ENCODE results near the gene DNAH14.

- no peak for TF ChIP-seq CEBPB (IDR thresholded peaks at IDR 0.05)
- TF ChIP-seq REST (IDR thresholded peaks at IDR 0.05; ENCODE audit: low read depth): no peak
- no peak for TF ChIP-seq NFIC (IDR thresholded peaks at IDR 0.05)
- TF ChIP-seq TCF12 (IDR thresholded peaks at IDR 0.05; ENCODE audit: low read depth): no peak
- TF ChIP-seq MAX (IDR thresholded peaks at IDR 0.05): no peak
- TF ChIP-seq TAF1 (IDR thresholded peaks at IDR 0.05; ENCODE audit: low read depth): no peak
- no peak for TF ChIP-seq YY1 (IDR thresholded peaks at IDR 0.05; ENCODE audit: low read depth)
- no peak for TF ChIP-seq RAD21 (IDR thresholded peaks at IDR 0.05; ENCODE audit: low read depth)
- TF ChIP-seq FOXM1 (IDR thresholded peaks at IDR 0.05; ENCODE audit: borderline replicate concordance, low read depth): no peak
These were observed 66.8 kb downstream of the DNAH14 start for GRCh38 chr1:224996266-224996665.

Data from Ishikawa (cell line).